Mesendoderm (in vitro differentiated cells): ENCODE results near the gene APOD.
A peak's percentile ranks its signal among the peaks of the same experiment; 100 is the strongest.

ENCODE experiments used
- DNase-seq: peaks from one replicate; pipeline ENCODE4 v3.0.0; 2013
- H2AK5ac ChIP-seq: 2 replicates; pipeline ENCODE4 v1.6.1; 2013; ENCODE audit warnings: low read length, inconsistent platforms
- H2BK120ac ChIP-seq: 2 replicates; pipeline ENCODE4 v1.6.1; 2013; ENCODE audit warnings: low read depth, mild to moderate bottlenecking, low read length, moderate library complexity, mixed read lengths
- H2BK15ac ChIP-seq: replicated peaks from 2 replicates; pipeline ENCODE4 v1.6.1; 2013; ENCODE audit warnings: low read depth, mild to moderate bottlenecking, moderate library complexity
- H2BK5ac ChIP-seq: 2 replicates; pipeline ENCODE4 v1.6.1; 2013; ENCODE audit warnings: low read length, inconsistent platforms
- H3K18ac ChIP-seq: 2 replicates; pipeline ENCODE4 v1.6.1; 2013; ENCODE audit warnings: mild to moderate bottlenecking, low read length, mixed read lengths
- H3K23ac ChIP-seq: one replicate; pipeline ENCODE4 v1.6.1; 2013; ENCODE audit warnings: low read length
- H3K27ac ChIP-seq: 2 replicates; pipeline ENCODE4 v1.5.1; 2013; ENCODE audit warnings: low read depth, mild to moderate bottlenecking, inconsistent platforms, low read length, moderate library complexity
- H3K27me3 ChIP-seq: 2 replicates; pipeline ENCODE4 v1.6.1; 2013; ENCODE audit warnings: low read length, control low read depth, mild to moderate bottlenecking, inconsistent platforms; ENCODE audit not compliant: insufficient read depth, poor library complexity
- H3K36me3 ChIP-seq: 2 replicates; pipeline ENCODE4 v1.6.1; 2013; ENCODE audit warnings: low read length, inconsistent platforms; ENCODE audit not compliant: control insufficient read depth, insufficient read depth
- H3K4ac ChIP-seq: one replicate; pipeline ENCODE4 v1.6.1; 2013; ENCODE audit warnings: low read depth, mild to moderate bottlenecking, low read length, moderate library complexity
- H3K4me1 ChIP-seq: 2 replicates; pipeline ENCODE4 v1.6.1; 2013; ENCODE audit warnings: low read depth, low read length, inconsistent platforms; ENCODE audit not compliant: control insufficient read depth
- H3K4me2 ChIP-seq: 2 replicates; pipeline ENCODE4 v1.6.1; 2013; ENCODE audit warnings: low read length
- H3K4me3 ChIP-seq: 2 replicates; pipeline ENCODE4 v1.5.1; 2013; ENCODE audit warnings: mild to moderate bottlenecking, low read length
- H3K56ac ChIP-seq: one replicate; pipeline ENCODE4 v1.6.1; 2013; ENCODE audit warnings: low read length
- H3K79me1 ChIP-seq: 2 replicates; pipeline ENCODE4 v1.6.1; 2013; ENCODE audit warnings: low read length, inconsistent platforms
- H3K79me2 ChIP-seq: 2 replicates; pipeline ENCODE4 v1.6.1; 2013; ENCODE audit warnings: mild to moderate bottlenecking, low read length; ENCODE audit not compliant: control insufficient read depth, insufficient read depth
- H3K9ac ChIP-seq: 2 replicates; pipeline ENCODE4 v1.6.1; 2013; ENCODE audit warnings: low read length, inconsistent platforms
- H4K5ac ChIP-seq: one replicate; pipeline ENCODE4 v1.6.1; 2013; ENCODE audit warnings: low read length
- H4K8ac ChIP-seq: one replicate; pipeline ENCODE4 v1.6.1; 2013; ENCODE audit warnings: low read depth, mild to moderate bottlenecking, control low read depth, low read length, moderate library complexity
- WGBS: extraction: QIAGEN DNeasy Blood & Tissue Kit; methylation state at CpG from one replicate; pipeline ENCODE4 v1.1.7; 2013; ENCODE audit warnings: low lambda C conversion rate, missing lambda C conversion rate; ENCODE audit not compliant: insufficient coverage; ENCODE audit errors: extremely low coverage; 5-methylcytosine and 5-hydroxymethylcytosine counted together

APOD gene

DNA sequence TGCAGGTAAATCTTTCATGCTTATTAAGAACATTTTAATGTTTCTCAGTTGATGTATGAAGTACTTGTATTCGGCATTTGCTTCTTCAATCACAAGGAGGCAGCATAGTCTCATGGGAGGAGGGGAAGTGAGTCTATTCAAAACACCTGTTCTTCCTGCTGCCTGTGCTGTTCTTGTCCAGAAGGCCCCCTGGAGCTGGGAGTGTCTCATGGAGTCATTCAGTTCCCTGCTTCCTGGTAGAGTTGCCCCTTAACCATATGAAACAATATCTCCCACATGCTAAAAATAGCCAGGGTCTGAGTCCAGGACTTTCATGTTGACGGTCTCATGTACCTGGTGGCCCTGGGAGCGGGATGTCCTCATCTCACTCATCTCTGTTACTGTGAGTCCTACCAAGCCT lies 25.1 kb downstream of the APOD start:
- Histone ChIP-seq H2BK5ac (no peak overlapping the region), H3K23ac (no peak overlapping the region), H4K5ac (no peak overlapping the region), H3K27ac (no peak overlapping the region), H3K27me3 (no peaks in the 10 kb centered on the region), H3K79me2 (no peaks in the 10 kb centered on the region), H2BK15ac (no peak overlapping the region), H3K56ac (no peak overlapping the region), H3K4me2 (no peak overlapping the region), H2AK5ac (no peak overlapping the region), H2BK120ac (no peak overlapping the region), H3K18ac (no peak overlapping the region), H3K4ac (no peak overlapping the region), H3K36me3 (no peaks in the 10 kb centered on the region), H3K79me1 (no peaks in the 10 kb centered on the region), H4K8ac (no peak overlapping the region), H3K9ac (no peak overlapping the region), H3K4me1 (no peaks in the 10 kb centered on the region), H3K4me3 (no peak overlapping the region)
- WGBS, result no CpG with 5 or more reads among the region's 3 CpGs
- DNase-seq, result peak; percentile 62

DNA sequence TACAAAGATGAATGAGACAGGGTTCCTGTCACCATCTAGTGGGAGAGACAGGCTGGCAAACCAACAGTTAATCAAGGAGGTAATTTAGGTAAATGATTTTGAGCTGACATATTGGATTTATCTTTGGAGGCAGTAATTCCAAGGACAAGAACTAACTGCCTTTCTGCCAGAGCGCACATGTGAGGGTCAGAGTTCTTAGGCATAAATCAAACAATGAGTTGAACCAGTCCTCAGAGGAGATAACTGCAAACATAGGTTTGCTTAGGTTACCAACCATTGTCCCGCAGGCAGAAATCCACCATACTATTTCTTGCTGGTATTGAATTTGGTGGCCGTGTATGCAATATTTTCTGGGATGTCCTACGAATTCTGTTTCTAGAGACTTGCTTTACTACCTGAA lies 26.4 kb downstream of the APOD start:
- Histone ChIP-seq H2BK5ac (no peak overlapping the region), H3K4me3 (no peak overlapping the region), H3K4me1 (no peaks in the 10 kb centered on the region), H2BK15ac (no peak overlapping the region), H4K8ac (no peak overlapping the region), H3K27ac (no peak overlapping the region), H2BK120ac (no peak overlapping the region), H3K79me2 (no peaks in the 10 kb centered on the region), H3K56ac (no peak overlapping the region), H3K4ac (no peak overlapping the region), H4K5ac (no peak overlapping the region), H3K4me2 (no peak overlapping the region), H3K79me1 (no peaks in the 10 kb centered on the region), H3K23ac (no peak overlapping the region), H3K27me3 (no peaks in the 10 kb centered on the region), H2AK5ac (no peak overlapping the region), H3K36me3 (no peaks in the 10 kb centered on the region), H3K9ac (no peak overlapping the region), H3K18ac (no peak overlapping the region)
- no CpG with 5 or more reads among the region's 4 CpGs for WGBS
- no peak for DNase-seq

DNA sequence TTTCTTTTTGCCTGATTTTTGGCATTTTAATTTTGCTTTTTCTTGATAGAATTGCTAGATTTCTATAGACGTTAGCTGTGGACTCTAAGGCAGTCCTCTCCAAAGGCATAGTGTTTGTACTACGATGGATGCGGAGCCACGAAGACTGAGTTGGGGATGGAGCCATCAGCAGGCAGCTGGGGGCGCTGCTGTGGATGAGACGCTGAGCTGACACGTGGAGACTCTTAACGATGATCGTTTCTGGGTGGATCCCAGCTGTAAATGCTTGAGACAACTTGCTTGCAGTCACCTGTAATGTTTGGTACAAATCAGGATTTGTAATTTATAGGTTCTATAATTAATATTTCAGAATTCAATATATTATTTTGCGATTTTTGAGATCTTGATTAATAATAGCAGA lies 27.4 kb downstream of the APOD start:
- Histone ChIP-seq H3K9ac (no peak overlapping the region), H3K56ac (no peak overlapping the region), H3K36me3 (no peaks in the 10 kb centered on the region), H3K18ac (no peak overlapping the region), H2AK5ac (no peak overlapping the region), H3K4me1 (no peaks in the 10 kb centered on the region), H3K27me3 (no peaks in the 10 kb centered on the region), H3K4me2 (no peak overlapping the region), H3K79me1 (no peaks in the 10 kb centered on the region), H3K27ac (no peak overlapping the region), H2BK5ac (no peak overlapping the region), H3K4ac (no peak overlapping the region), H2BK120ac (no peak overlapping the region), H2BK15ac (no peak overlapping the region), H3K23ac (no peak overlapping the region), H4K5ac (no peak overlapping the region), H3K4me3 (no peak overlapping the region), H3K79me2 (no peaks in the 10 kb centered on the region), H4K8ac (no peak overlapping the region)
- peak; percentile 70 for DNase-seq
- no CpG with 5 or more reads among the region's 10 CpGs for WGBS

DNA sequence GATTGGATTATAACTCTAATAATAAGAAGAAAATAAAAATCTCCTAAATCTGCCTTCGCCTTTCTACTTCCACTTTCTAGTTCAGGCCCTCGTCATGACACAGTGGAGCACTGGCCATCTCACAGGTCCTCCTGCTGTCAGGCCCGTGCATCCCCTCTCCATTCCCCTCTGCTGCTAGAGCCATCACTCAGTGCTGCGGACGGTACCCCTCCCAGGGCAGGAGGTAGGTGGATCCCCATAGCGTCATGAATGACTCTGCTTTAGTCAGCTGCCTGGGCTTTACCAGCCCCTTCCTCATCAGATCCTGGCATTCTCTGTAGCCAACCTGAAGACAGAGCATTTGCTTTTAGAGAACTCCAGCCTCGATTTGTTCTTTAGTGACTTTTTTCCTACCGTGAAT lies 28.6 kb downstream of the APOD start:
- Histone ChIP-seq H2BK5ac (no peak overlapping the region), H3K23ac (no peak overlapping the region), H3K79me2 (no peaks in the 10 kb centered on the region), H4K5ac (no peak overlapping the region), H2BK120ac (no peak overlapping the region), H2BK15ac (no peak overlapping the region), H3K4ac (no peak overlapping the region), H3K56ac (no peak overlapping the region), H2AK5ac (no peak overlapping the region), H3K9ac (no peak overlapping the region), H3K27me3 (no peaks in the 10 kb centered on the region), H3K36me3 (no peaks in the 10 kb centered on the region), H3K79me1 (no peaks in the 10 kb centered on the region), H3K27ac (no peak overlapping the region), H3K4me1 (no peaks in the 10 kb centered on the region), H3K18ac (no peak overlapping the region), H3K4me2 (no peak overlapping the region), H4K8ac (no peak overlapping the region), H3K4me3 (no peak overlapping the region)
- no CpG with 5 or more reads among the region's 8 CpGs for WGBS
- DNase-seq, result peak; percentile 57

DNA sequence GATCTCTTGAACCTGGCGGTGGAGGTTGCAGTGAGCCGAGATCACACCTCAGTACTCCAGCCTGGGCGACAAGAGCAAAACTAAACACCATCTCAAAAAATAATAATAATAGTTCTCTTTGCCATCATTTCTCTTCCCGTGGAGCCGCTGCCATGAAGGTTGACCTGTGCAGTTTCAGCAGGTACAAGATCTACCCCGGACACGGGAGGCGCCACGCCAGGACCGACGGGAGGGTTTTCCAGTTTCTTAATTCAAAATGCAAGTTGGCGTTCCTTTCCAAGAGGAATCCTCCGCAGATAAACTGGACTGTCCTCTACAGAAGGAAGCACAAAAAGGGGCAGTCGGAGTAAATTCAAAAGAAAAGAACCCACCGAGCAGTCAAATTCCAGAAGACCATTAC lies 29.3 kb downstream of the APOD start:
- Histone ChIP-seq H3K36me3 (no peaks in the 10 kb centered on the region), H3K18ac (no peak overlapping the region), H3K27me3 (no peaks in the 10 kb centered on the region), H3K79me2 (no peaks in the 10 kb centered on the region), H3K27ac (no peak overlapping the region), H4K5ac (no peak overlapping the region), H3K4me1 (no peaks in the 10 kb centered on the region), H2BK5ac (no peak overlapping the region), H4K8ac (no peak overlapping the region), H3K4me2 (no peak overlapping the region), H2AK5ac (no peak overlapping the region), H3K56ac (no peak overlapping the region), H3K23ac (no peak overlapping the region), H3K4me3 (no peak overlapping the region), H3K4ac (no peak overlapping the region), H3K79me1 (no peaks in the 10 kb centered on the region), H2BK15ac (no peak overlapping the region), H3K9ac (no peak overlapping the region), H2BK120ac (no peak overlapping the region)
- no CpG with 5 or more reads among the region's 15 CpGs for WGBS
- no peak for DNase-seq

DNA sequence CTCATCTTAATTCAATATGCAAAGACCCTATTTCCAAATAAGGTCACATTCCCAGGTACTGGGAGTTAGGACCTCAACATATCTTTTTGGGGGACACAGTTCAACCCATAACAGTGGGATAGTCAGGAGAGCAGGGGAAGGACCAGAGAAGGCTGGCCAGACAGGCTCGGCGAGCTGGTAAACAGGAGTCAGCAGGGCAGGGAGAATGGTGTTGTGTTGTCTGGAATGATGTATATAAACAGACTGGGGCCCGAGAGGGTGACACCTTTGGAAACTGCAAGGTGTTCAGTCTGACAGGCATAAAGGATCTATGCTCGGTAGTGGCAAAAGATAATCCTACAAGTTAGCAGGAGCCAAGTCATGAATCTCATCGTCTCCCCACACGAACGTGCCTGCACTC lies 30.5 kb downstream of the APOD start:
- Histone ChIP-seq H3K79me1 (no peaks in the 10 kb centered on the region), H4K8ac (no peak overlapping the region), H3K23ac (no peak overlapping the region), H3K56ac (no peak overlapping the region), H3K4me3 (no peak overlapping the region), H3K27ac (no peak overlapping the region), H2BK5ac (no peak overlapping the region), H2AK5ac (no peak overlapping the region), H2BK15ac (no peak overlapping the region), H3K36me3 (no peaks in the 10 kb centered on the region), H3K4me2 (no peak overlapping the region), H3K4me1 (peaks cover 2% of the 10 kb centered on the region), H3K79me2 (no peaks in the 10 kb centered on the region), H3K4ac (no peak overlapping the region), H3K18ac (no peak overlapping the region), H4K5ac (no peak overlapping the region), H2BK120ac (no peak overlapping the region), H3K9ac (no peak overlapping the region), H3K27me3 (no peaks in the 10 kb centered on the region)
- WGBS, result no CpG with 5 or more reads among the region's 7 CpGs
- no peak for DNase-seq
